CD4-positive, alpha-beta memory T cell (primary cell): ENCODE measurements around the gene HDLBP. TPM values are rescaled to one million over a fixed set of nuclear protein-coding genes. Genes with fewer than 3 reads are reported as not detected.
A peak's percentile ranks its signal among the peaks of the same experiment; 100 is the strongest.

Experiments used
- CTCF ChIA-PET: fragments of 350-600 bp; sonication (Branson Sonifier 250); formaldehyde crosslinking; loops from one replicate; lab custom pipeline; 2021; ENCODE audit warnings: inconsistent platforms; ENCODE audit not compliant: partially characterized antibody; lab: Charles Lee
- POLR2A ChIA-PET: fragments of 350-600 bp; sonication (Branson Sonifier 250); formaldehyde crosslinking; loops from one replicate; lab custom pipeline; 2021; ENCODE audit not compliant: partially characterized antibody; lab: Charles Lee
- DNase-seq, 5 donors: peaks; one replicate each; pipeline versions ENCODE4 v3.0.0 to v3.0.0-alpha.2; 2020 to 2022; ENCODE audit warnings: mixed read lengths in 1 of 5
- H3K27ac ChIP-seq: one replicate; pipeline ENCODE4 v1.7.0; 2013; ENCODE audit warnings: low read depth, low read length
- H3K27me3 ChIP-seq: 2 replicates; pipeline ENCODE4 v1.7.0; 2013; ENCODE audit warnings: mild to moderate bottlenecking, low read length, moderate library complexity; ENCODE audit not compliant: insufficient read depth
- H3K36me3 ChIP-seq: 2 replicates; pipeline ENCODE4 v1.7.0; 2013; ENCODE audit warnings: mild to moderate bottlenecking, low read length, moderate library complexity; ENCODE audit not compliant: insufficient read depth
- H3K4me1 ChIP-seq: 2 replicates; pipeline ENCODE4 v1.7.0; 2013; ENCODE audit warnings: mild to moderate bottlenecking, low read length, moderate library complexity; ENCODE audit not compliant: insufficient read depth
- H3K4me3 ChIP-seq, 2 donors: one replicate each; pipeline ENCODE4 v1.7.0; 2013; ENCODE audit warnings: low read length in 2 of 2, mild to moderate bottlenecking in 1 of 2
- H3K9me3 ChIP-seq, 2 donors: one replicate each; pipeline ENCODE4 v1.7.0; 2013; ENCODE audit warnings: low read length in 2 of 2, control low read depth in 1 of 2; ENCODE audit not compliant: control insufficient read depth in 1 of 2
- H3K27ac Mint-ChIP-seq, 7 donors: one replicate each; pipeline ENCODE4 v1.8.0; 2020 to 2021; ENCODE audit warnings: mixed read lengths in 7 of 7, mild to moderate bottlenecking in 6 of 7, inconsistent platforms in 3 of 7, moderate library complexity in 3 of 7
- H3K27me3 Mint-ChIP-seq, 2 donors: one replicate each; pipeline ENCODE4 v1.8.0; 2020 to 2021; ENCODE audit warnings: mixed read lengths in 2 of 2
- H3K36me3 Mint-ChIP-seq, 2 donors: one replicate each; pipeline ENCODE4 v1.8.0; 2020 to 2021; ENCODE audit warnings: mixed read lengths in 2 of 2, inconsistent platforms in 1 of 2, mild to moderate bottlenecking in 1 of 2
- H3K4me1 Mint-ChIP-seq, 4 donors: one replicate each; pipeline ENCODE4 v1.8.0; 2020 to 2021; ENCODE audit warnings: mixed read lengths in 4 of 4, mild to moderate bottlenecking in 1 of 4
- H3K4me3 Mint-ChIP-seq, 8 donors: one replicate each; pipeline ENCODE4 v1.8.0; 2020 to 2021; ENCODE audit warnings: mixed read lengths in 8 of 8, mild to moderate bottlenecking in 7 of 8, moderate library complexity in 6 of 8, inconsistent platforms in 3 of 8
- H3K9me3 Mint-ChIP-seq, 8 donors: one replicate each; pipeline ENCODE4 v1.8.0; 2020 to 2021; ENCODE audit warnings: mixed read lengths in 8 of 8, mild to moderate bottlenecking in 5 of 8, inconsistent platforms in 3 of 8, moderate library complexity in 1 of 8
- intact Hi-C: fragments of 100-400 bp; cut with micrococcal nuclease; formaldehyde crosslinking; loops from one replicate; pipeline ENCODE4 v1.15.1; 2023
- polyA plus RNA-seq, 2 donors: library from polyadenylated mRNA; unstranded; fragments of 300-500 nt; fragmentation: Illumina TruSeq; gene quantifications; one replicate each; pipeline ENCODE4 v1.2.3, GENCODE V29; 2021
- total RNA-seq, 2 experiments: library from RNA; stranded (reverse); gene quantifications; one replicate each; pipeline ENCODE4 v1.2.3, GENCODE V29; 2021

HDLBP gene
- total and polyA plus RNA-seq, 4 experiments from 2014 or later, result 24.7 to 183 (median 124) TPM

DNA sequence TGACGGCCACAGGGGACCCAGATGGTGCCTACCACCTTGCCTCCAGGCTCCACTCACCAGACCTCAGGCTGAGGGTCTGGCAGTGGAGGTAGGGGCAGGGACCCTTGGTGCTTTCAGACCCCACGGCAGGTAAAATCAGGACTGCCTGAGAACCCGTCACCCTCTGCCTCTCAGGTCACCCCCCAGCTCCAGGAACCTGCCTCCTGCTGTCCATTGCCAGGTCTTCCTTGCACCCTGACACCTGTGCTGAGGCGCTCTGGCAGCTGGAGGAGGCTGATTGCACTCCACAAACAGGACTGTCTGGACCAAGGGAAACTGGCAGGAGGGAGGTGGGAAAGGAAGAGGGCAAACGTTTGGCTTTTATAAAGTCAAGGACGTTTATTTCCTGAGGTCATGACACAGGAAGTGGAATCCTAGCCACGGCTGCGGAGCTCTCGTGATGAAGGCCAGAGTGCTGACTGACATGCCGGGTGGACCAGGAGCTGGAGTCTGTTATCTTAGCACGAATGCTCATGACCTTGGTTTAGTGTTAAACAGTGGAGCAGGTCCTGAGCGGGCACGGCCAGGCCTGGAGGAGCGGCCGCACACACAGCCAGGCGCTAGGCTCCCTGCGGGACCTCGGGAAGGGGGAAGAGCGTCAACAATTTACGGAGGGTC, 86.5 kb downstream of the HDLBP start:
- Histone ChIP-seq H3K4me1 (no peaks in the 10 kb centered on the region), H3K27ac (no peak overlapping the region), H3K36me3 (peaks cover 39% of the 10 kb centered on the region), H3K9me3 (no peaks in the 10 kb centered on the region), H3K27me3 (no peaks in the 10 kb centered on the region), H3K4me3 (no peak overlapping the region)
- DNase-seq, result no peak
- peaks cover 0 to 10% (median under 1%) of the 10 kb centered on the region in 4 donors for H3K4me1 Mint-ChIP-seq
- intact Hi-C loops, result no loop called here
- H3K27ac Mint-ChIP-seq, result no peak overlapping the region
- peaks cover 0 to 2% (median 0%) of the 10 kb centered on the region in 8 donors for H3K9me3 Mint-ChIP-seq
- no peaks in the 10 kb centered on the region for H3K27me3 Mint-ChIP-seq
- POLR2A ChIA-PET, result no interaction called here
- CTCF ChIA-PET, result no interaction called here
- peaks cover 49 to 54% of the 10 kb centered on the region in 2 donors for H3K36me3 Mint-ChIP-seq
- peak overlapping the region in 1 of 8 donors; percentile 23 for H3K4me3 Mint-ChIP-seq

DNA sequence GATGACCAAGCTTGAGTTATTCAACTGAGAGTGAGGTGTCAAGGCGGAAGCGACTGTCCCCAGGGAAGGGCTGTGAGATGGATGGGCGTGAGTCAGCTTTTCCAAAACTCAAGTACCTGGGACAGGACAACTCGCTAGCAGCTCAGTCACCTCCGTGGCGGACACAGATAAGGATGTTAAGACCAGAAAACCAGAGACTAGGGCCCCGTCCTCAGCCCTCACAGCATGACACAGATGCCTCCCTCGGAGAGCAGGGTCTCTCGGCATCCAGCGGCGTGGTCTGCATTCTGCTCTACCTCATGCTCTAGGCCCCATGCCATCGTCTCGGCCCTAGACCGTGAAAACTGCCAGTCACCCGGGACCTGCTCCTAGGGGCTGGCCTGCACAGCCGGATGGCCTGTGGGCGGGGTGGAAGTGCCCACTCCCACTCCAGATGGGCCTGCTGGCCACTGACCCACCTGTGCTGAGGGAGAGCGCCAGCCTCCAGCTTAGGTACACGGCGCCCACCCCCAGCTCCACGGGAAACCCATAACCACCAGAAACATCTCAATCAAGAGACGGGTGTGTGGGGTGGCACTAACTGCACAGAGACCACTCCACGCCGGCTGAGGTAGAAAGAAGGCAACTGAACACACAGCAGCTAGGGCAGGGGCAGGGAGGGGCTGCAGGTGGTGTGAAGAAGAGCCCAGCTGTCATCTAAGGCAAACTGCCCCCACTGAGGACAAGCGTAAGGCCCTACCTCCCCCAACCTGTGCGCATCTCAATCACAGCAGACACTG, 87.2 kb downstream of the HDLBP start:
- intact Hi-C loops, result no loop called here
- Histone ChIP-seq H3K4me3 (no peak overlapping the region), H3K9me3 (no peaks in the 10 kb centered on the region), H3K4me1 (no peaks in the 10 kb centered on the region), H3K27me3 (no peaks in the 10 kb centered on the region), H3K27ac (no peak overlapping the region), H3K36me3 (peaks cover 32% of the 10 kb centered on the region)
- peak overlapping the region in 1 of 7 donors; percentile 70 for H3K27ac Mint-ChIP-seq
- peaks cover 42 to 47% of the 10 kb centered on the region in 2 donors for H3K36me3 Mint-ChIP-seq
- H3K4me1 Mint-ChIP-seq, result peaks cover 0 to 10% (median under 1%) of the 10 kb centered on the region in 4 donors
- CTCF ChIA-PET, result interaction anchor here (1.6 kb wide), 1 partner anchor 10 kb away, joined by 6 read pairs; no protein-coding TSS in a partner anchor
- H3K4me3 Mint-ChIP-seq, result no peak overlapping the region
- DNase-seq, result no peak
- POLR2A ChIA-PET, result no interaction called here
- H3K9me3 Mint-ChIP-seq, result peaks cover 0 to 2% (median 0%) of the 10 kb centered on the region in 8 donors
- H3K27me3 Mint-ChIP-seq, result no peaks in the 10 kb centered on the region

DNA sequence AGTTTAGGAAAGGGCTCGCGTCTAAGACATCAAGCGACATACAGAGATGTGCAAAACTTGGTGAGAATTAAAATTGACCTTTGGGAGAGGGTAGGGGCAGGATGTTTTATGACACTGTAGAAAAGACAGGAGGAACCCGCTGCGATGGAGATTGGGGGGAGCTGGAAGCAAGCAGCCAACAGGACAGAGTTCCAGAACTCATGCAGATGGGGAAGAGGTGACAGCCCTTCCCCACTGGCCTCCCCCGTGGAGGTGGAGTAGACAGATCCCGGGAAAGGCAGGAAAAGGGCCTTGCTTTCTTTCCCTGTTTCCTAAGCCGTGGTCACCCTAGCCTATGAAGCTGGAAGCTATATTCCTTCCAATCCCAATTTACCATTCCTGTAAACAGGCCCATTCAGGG, 87.9 kb downstream of the HDLBP start:
- H3K4me3 Mint-ChIP-seq, result no peak overlapping the region
- no peaks in the 10 kb centered on the region for H3K27me3 Mint-ChIP-seq
- Histone ChIP-seq H3K27me3 (no peaks in the 10 kb centered on the region), H3K4me1 (no peaks in the 10 kb centered on the region), H3K4me3 (no peak overlapping the region), H3K36me3 (peaks cover 28% of the 10 kb centered on the region), H3K27ac (no peak overlapping the region), H3K9me3 (no peaks in the 10 kb centered on the region)
- DNase-seq, result no peak
- ChIA-PET CTCF (interaction anchor here (1.6 kb wide), 1 partner anchor 9 kb away, joined by 6 read pairs; no protein-coding TSS in a partner anchor), POLR2A (no interaction called here)
- peaks cover 0 to 2% (median 0%) of the 10 kb centered on the region in 8 donors for H3K9me3 Mint-ChIP-seq
- H3K27ac Mint-ChIP-seq, result no peak overlapping the region
- peaks cover 37 to 40% of the 10 kb centered on the region in 2 donors for H3K36me3 Mint-ChIP-seq
- intact Hi-C loops, result no loop called here
- peaks cover 0 to 17% (median under 1%) of the 10 kb centered on the region in 4 donors for H3K4me1 Mint-ChIP-seq

GRCh38 chr2:241226723-241227572, 88.5 kb downstream of the HDLBP start:
- H3K4me3 Mint-ChIP-seq, result no peak overlapping the region
- no peaks in the 10 kb centered on the region for H3K27me3 Mint-ChIP-seq
- Histone ChIP-seq H3K27me3 (no peaks in the 10 kb centered on the region), H3K27ac (no peak overlapping the region), H3K9me3 (no peaks in the 10 kb centered on the region), H3K4me3 (no peak overlapping the region), H3K4me1 (no peaks in the 10 kb centered on the region), H3K36me3 (peaks cover 28% of the 10 kb centered on the region)
- POLR2A ChIA-PET, result no interaction called here
- intact Hi-C loops, result no loop called here
- no peak overlapping the region for H3K27ac Mint-ChIP-seq
- peaks cover 0 to 2% (median 0%) of the 10 kb centered on the region in 8 donors for H3K9me3 Mint-ChIP-seq
- peaks cover 36 to 37% of the 10 kb centered on the region in 2 donors for H3K36me3 Mint-ChIP-seq
- DNase-seq, result no peak
- CTCF ChIA-PET, result interaction anchor here (1.6 kb wide), 1 partner anchor 8 kb away, joined by 6 read pairs; no protein-coding TSS in a partner anchor
- peaks cover 0 to 18% (median under 1%) of the 10 kb centered on the region in 4 donors for H3K4me1 Mint-ChIP-seq

- H3K36me3 ChIP-seq, result peaks cover 23% of the 10 kb centered on the region
- H3K4me3 ChIP-seq, result no peak overlapping the region
- no peak for DNase-seq
- Mint-ChIP-seq H3K4me3 (no peak overlapping the region), H3K9me3 (peaks cover 0 to 2% (median 0%) of the 10 kb centered on the region in 8 donors), H3K36me3 (peaks cover 28 to 29% of the 10 kb centered on the region in 2 donors), H3K4me1 (peaks cover 0 to 13% (median under 1%) of the 10 kb centered on the region in 4 donors), H3K27ac (no peak overlapping the region), H3K27me3 (no peaks in the 10 kb centered on the region)
- intact Hi-C loops, result no loop called here
- no peak overlapping the region for H3K27ac ChIP-seq
- H3K4me1 ChIP-seq, result no peaks in the 10 kb centered on the region
- ChIA-PET CTCF (no interaction called here), POLR2A (interaction anchor here (1.1 kb wide), 1 partner anchor 9 kb away, joined by 3 read pairs; no protein-coding TSS in a partner anchor)
- no peaks in the 10 kb centered on the region for H3K27me3 ChIP-seq
- H3K9me3 ChIP-seq, result no peaks in the 10 kb centered on the region
Measured at GRCh38 chr2:241225983-241226382, 89.5 kb downstream of the HDLBP start.

GRCh38 chr2:241225545-241225944, 89.9 kb downstream of the HDLBP start:
- H3K4me1 ChIP-seq, result no peaks in the 10 kb centered on the region
- H3K4me3 ChIP-seq, result no peak overlapping the region
- H3K4me3 Mint-ChIP-seq, result no peak overlapping the region
- no peaks in the 10 kb centered on the region for H3K27me3 Mint-ChIP-seq
- no peak overlapping the region for H3K27ac Mint-ChIP-seq
- CTCF ChIA-PET, result no interaction called here
- H3K9me3 ChIP-seq, result no peaks in the 10 kb centered on the region
- no peak overlapping the region for H3K27ac ChIP-seq
- intact Hi-C loops, result no loop called here
- H3K36me3 ChIP-seq, result peaks cover 19% of the 10 kb centered on the region
- H3K4me1 Mint-ChIP-seq, result peaks cover 0 to 13% (median under 1%) of the 10 kb centered on the region in 4 donors
- peaks cover 0 to 2% (median 0%) of the 10 kb centered on the region in 8 donors for H3K9me3 Mint-ChIP-seq
- POLR2A ChIA-PET, result interaction anchor here (1.1 kb wide), 1 partner anchor 9 kb away, joined by 3 read pairs; no protein-coding TSS in a partner anchor
- no peaks in the 10 kb centered on the region for H3K27me3 ChIP-seq
- no peak for DNase-seq
- peaks cover 25 to 26% of the 10 kb centered on the region in 2 donors for H3K36me3 Mint-ChIP-seq
